Spleen (tissue), 11 donors: Measurements from ENCODE around the gene TANGO6. TPM values are rescaled to one million over a fixed set of nuclear protein-coding genes. Genes with fewer than 3 reads are reported as not detected.

Experiments
- DNase-seq: peaks from one replicate; pipeline ENCODE4 v3.0.0-alpha.2; 2020
- H3K27ac ChIP-seq, 8 donors: fragments of 200-600 bp; sonication (generic) in 7 of 8; 1 replicate in 4 of 8; 2 replicates in 4 of 8; pipeline versions ENCODE4 v1.5.0 to v1.8.0; 2016 to 2021; ENCODE audit warnings: inconsistent platforms in 4 of 8, mild to moderate bottlenecking in 4 of 8, moderate library complexity in 1 of 8
- H3K27me3 ChIP-seq, 7 donors: fragments of 200-600 bp; sonication (generic) in 6 of 7; replicated peaks in 1 of 7; 1 replicate in 4 of 7; 2 replicates in 3 of 7; pipeline versions ENCODE4 v1.5.0 to v1.8.0; 2016 to 2021; ENCODE audit warnings: inconsistent platforms in 3 of 7, mild to moderate bottlenecking in 1 of 7
- H3K36me3 ChIP-seq, 6 donors: fragments of 200-600 bp; sonication (generic) in 5 of 6; 1 replicate in 4 of 6; 2 replicates in 2 of 6; pipeline versions ENCODE4 v1.5.0 to v1.8.0; 2016 to 2021; ENCODE audit warnings: inconsistent platforms in 2 of 6
- H3K4me1 ChIP-seq, 6 donors: fragments of 200-600 bp; sonication (generic) in 5 of 6; 1 replicate in 3 of 6; 2 replicates in 3 of 6; pipeline versions ENCODE4 v1.5.0 to v1.8.0; 2016 to 2021; ENCODE audit warnings: inconsistent platforms in 3 of 6
- H3K4me3 ChIP-seq, 8 donors: fragments of 200-600 bp; sonication (generic) in 7 of 8; 1 replicate in 4 of 8; 2 replicates in 4 of 8; pipeline versions ENCODE4 v1.5.0 to v1.8.0; 2016 to 2021; ENCODE audit warnings: inconsistent platforms in 4 of 8, mild to moderate bottlenecking in 4 of 8, moderate library complexity in 2 of 8
- H3K9me3 ChIP-seq, 8 donors: fragments of 200-600 bp; sonication (generic) in 7 of 8; 1 replicate in 4 of 8; 2 replicates in 4 of 8; pipeline versions ENCODE4 v1.5.0 to v1.8.0; 2016 to 2021; ENCODE audit warnings: inconsistent platforms in 4 of 8
- POLR2A ChIP-seq, 3 donors: fragments of 450-650 bp; IDR thresholded peaks; one replicate each; pipeline ENCODE4 v1.5.1; 2017; ENCODE audit warnings: antibody characterized with exemption in 3 of 3, mild to moderate bottlenecking in 1 of 3
- POLR2AphosphoS5 ChIP-seq, 3 donors: sonication (generic); formaldehyde crosslinking; IDR thresholded peaks; one replicate each; pipeline ENCODE4 v1.5.1; 2017; ENCODE audit warnings: antibody characterized with exemption in 3 of 3
- WGBS, 5 donors: extraction: QIAGEN DNeasy Blood & Tissue Kit in 3 of 5; methylation state at CpG; one replicate each; pipeline versions ENCODE4 v1.1.5 to v1.1.7; 2013 to 2018; 5-methylcytosine and 5-hydroxymethylcytosine counted together
- intact Hi-C: fragments of 100-400 bp; cut with DNase I; formaldehyde crosslinking; loops from one replicate; pipeline ENCODE4 v1.15.0; 2023; ENCODE audit warnings: low total_unique reads
- polyA plus RNA-seq, 3 donors: library from polyadenylated mRNA; stranded (reverse); fragments of 200-250 nt; gene quantifications; one replicate each; pipeline ENCODE4 v1.2.1, GENCODE V29; 2013
- total RNA-seq, 7 donors: library from RNA; depleted of rRNA in 3 of 7; stranded (reverse); fragments of >200 nt in 3 of 7; fragmentation: NEBNext Ultra II Directional in 4 of 7; extraction: Animal tissue kit (Norgen Biotek cat#: 25700) in 4 of 7; gene quantifications; one replicate each; pipeline versions ENCODE4 v1.1.0 to v1.2.1, GENCODE V29; 2016 to 2021
- TF ChIP-seq, protein P1 (sequence below), 11 experiments: fragments of 200-600 bp in 7 of 11; fragments of 450-650 bp in 4 of 11; sonication (generic) in 4 of 11; IDR thresholded peaks in 8 of 11; conservative IDR thresholded peaks in 3 of 11; 1 replicate in 7 of 11; 2 replicates in 4 of 11; pipeline versions ENCODE4 v1.4.0 to v1.8.0; 2016 to 2021; ENCODE audit warnings: antibody characterized with exemption in 11 of 11, inconsistent platforms in 4 of 11, mild to moderate bottlenecking in 1 of 11
- donor health status: healthy with polysubstance abuse.
- donor health status: DM: no; HTN: no; CAD: no; lungs with moderate emphysema.
- donor health status: DM: no; HTN: no; CAD: no.
- donor health status: Bipolar disorder and iron deficiency.
- donor health status: healthy.
- donor health status: DM: no; HTN: no; CAD: no.
- donor health status: DM: yes; HTN: yes; CAD: no.

TANGO6 gene
- total and polyA plus RNA-seq, 10 donors, result 1.9 to 35.2 (median 23.0) TPM

DNA sequence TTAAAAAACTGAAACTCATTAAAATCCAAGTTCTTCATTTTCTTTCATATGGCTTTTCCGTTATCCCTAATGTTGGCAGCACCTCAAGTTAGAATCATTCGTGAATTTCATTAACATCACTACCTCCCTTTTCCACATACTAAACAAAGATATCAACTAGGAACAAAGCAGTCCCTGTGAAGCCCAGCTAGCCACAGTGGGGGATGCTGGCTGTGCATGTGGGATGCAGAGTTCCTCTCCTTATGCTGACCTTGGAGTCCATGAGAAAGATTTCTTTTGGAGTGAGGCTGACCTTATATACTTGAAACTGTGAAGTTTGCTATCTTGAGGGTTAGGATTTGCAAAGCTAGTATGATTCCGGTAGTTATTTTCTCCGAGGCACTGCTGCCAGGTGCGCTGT lies 117.6 kb downstream of the TANGO6 start:
- 91 to 95% (median 94%) methylated on average over 5 of the region's 5 CpGs for WGBS, 5 donors
- Histone ChIP-seq H3K4me1 (peaks cover 0 to 9% (median 0%) of the 10 kb centered on the region in 6 donors), H3K9me3 (no peaks in the 10 kb centered on the region), H3K36me3 (peaks cover 0 to 5% (median 0%) of the 10 kb centered on the region in 6 donors), H3K4me3 (no peak overlapping the region), H3K27ac (no peak overlapping the region), H3K27me3 (no peaks in the 10 kb centered on the region)
- TF ChIP-seq POLR2A (IDR thresholded peaks at IDR 0.05) (no peak), POLR2AphosphoS5 (IDR thresholded peaks at IDR 0.05) (no peak)
- TF ChIP-seq, protein P1, sequence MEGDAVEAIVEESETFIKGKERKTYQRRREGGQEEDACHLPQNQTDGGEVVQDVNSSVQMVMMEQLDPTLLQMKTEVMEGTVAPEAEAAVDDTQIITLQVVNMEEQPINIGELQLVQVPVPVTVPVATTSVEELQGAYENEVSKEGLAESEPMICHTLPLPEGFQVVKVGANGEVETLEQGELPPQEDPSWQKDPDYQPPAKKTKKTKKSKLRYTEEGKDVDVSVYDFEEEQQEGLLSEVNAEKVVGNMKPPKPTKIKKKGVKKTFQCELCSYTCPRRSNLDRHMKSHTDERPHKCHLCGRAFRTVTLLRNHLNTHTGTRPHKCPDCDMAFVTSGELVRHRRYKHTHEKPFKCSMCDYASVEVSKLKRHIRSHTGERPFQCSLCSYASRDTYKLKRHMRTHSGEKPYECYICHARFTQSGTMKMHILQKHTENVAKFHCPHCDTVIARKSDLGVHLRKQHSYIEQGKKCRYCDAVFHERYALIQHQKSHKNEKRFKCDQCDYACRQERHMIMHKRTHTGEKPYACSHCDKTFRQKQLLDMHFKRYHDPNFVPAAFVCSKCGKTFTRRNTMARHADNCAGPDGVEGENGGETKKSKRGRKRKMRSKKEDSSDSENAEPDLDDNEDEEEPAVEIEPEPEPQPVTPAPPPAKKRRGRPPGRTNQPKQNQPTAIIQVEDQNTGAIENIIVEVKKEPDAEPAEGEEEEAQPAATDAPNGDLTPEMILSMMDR (IDR thresholded peaks at IDR 0.05 in 8 of 11, conservative IDR thresholded peaks at IDR 0.05 in 3 of 11), result no peak
- intact Hi-C loops, result no loop called here
- DNase-seq, result no peak

DNA sequence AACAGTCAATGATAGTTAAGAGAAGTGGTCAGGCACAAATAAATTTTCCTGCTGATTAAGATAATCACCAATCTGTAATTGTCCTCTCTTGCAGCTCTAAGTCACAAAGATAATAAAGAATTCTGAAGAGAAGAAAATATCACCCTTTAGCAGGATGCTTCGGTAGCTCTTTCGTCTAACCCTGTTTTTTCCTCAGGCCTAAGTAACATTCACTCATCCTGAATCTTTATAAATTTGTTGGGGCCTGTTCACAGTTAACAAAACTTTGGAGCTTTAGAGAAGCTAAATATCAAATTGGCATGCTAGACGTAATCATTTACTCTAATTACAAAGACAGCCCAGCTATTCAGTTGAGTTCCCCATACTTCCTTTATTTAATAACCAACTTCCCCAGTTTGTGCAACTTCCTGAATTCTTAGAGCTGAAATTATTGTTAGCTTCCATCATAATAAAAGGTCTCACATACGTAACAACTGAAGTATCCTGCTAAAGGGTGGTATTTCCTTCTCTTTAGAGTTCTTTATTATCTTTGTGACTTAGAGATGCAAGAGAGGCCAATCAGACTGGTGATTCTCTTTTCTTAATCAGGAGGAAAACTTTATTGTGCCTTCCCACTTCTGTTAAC lies 118.6 kb downstream of the TANGO6 start:
- Histone ChIP-seq H3K4me3 (no peak overlapping the region), H3K4me1 (peaks cover 0 to 9% (median 0%) of the 10 kb centered on the region in 6 donors), H3K27ac (no peak overlapping the region), H3K27me3 (no peaks in the 10 kb centered on the region), H3K36me3 (peaks cover 0 to 5% (median 0%) of the 10 kb centered on the region in 6 donors), H3K9me3 (no peaks in the 10 kb centered on the region)
- intact Hi-C loops, result no loop called here
- TF ChIP-seq POLR2AphosphoS5 (IDR thresholded peaks at IDR 0.05), result no peak
- TF ChIP-seq, protein P1 (IDR thresholded peaks at IDR 0.05 in 8 of 11, conservative IDR thresholded peaks at IDR 0.05 in 3 of 11), result no peak
- no peak for TF ChIP-seq POLR2A (IDR thresholded peaks at IDR 0.05)
- 60 to 73% (median 64%) methylated on average over 4 of the region's 4 CpGs for WGBS, 5 donors
- no peak for DNase-seq

DNA sequence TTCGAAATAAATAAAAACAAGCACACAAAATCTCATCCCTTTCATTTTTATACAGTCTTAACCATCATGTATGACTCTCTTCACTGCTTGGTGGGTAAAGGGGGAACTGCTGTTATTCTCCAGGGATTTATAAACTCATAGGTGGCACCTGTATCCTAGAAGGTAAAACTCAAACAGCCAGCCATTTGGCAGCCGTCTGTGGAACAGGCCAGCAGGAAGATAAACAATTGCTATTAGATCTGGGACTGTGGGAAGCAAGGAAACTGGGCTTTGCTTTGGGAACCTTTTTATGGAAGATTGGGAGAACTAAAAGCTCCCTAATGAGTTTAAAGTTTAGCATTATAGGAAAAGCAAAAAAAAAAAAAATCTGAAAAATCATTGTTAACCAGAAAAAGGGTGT lies 126.0 kb downstream of the TANGO6 start:
- TF ChIP-seq POLR2AphosphoS5 (IDR thresholded peaks at IDR 0.05) (no peak), POLR2A (IDR thresholded peaks at IDR 0.05) (no peak)
- TF ChIP-seq, protein P1 (IDR thresholded peaks at IDR 0.05 in 8 of 11, conservative IDR thresholded peaks at IDR 0.05 in 3 of 11), result no peak
- intact Hi-C loops, result no loop called here
- Histone ChIP-seq H3K27me3 (no peaks in the 10 kb centered on the region), H3K9me3 (no peaks in the 10 kb centered on the region), H3K27ac (no peak overlapping the region), H3K4me3 (no peak overlapping the region), H3K4me1 (no peaks in the 10 kb centered on the region), H3K36me3 (peaks cover 0 to 53% (median 15%) of the 10 kb centered on the region in 6 donors)
- DNase-seq, result no peak
- 88 to 97% (median 92%) methylated on average over 2 of the region's 2 CpGs for WGBS, 5 donors

DNA sequence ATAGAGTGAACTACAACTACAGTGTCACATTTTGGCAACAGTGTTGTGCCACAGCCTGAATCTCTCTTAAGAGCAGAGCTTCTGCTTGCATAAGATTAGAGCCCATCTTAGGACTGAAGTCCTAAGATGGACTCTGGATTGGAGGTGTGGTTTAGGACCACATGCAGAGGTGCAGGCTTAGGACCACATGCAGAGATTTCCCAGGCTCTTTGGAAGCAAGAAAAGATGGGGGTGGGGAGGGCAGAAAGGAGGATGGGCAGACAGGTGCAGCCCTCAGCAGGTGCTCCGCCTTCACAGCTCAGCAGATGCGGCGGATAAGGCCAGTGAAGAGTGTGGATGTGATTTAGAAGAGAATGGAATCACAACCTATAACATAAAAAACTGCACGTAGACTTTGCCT lies 128.7 kb downstream of the TANGO6 start:
- TF ChIP-seq, protein P1 (IDR thresholded peaks at IDR 0.05 in 8 of 11, conservative IDR thresholded peaks at IDR 0.05 in 3 of 11), result no peak
- TF ChIP-seq POLR2AphosphoS5 (IDR thresholded peaks at IDR 0.05), result no peak
- TF ChIP-seq POLR2A (IDR thresholded peaks at IDR 0.05), result no peak
- Histone ChIP-seq H3K27me3 (no peaks in the 10 kb centered on the region), H3K9me3 (no peaks in the 10 kb centered on the region), H3K4me1 (no peaks in the 10 kb centered on the region), H3K4me3 (no peak overlapping the region), H3K36me3 (peaks cover 0 to 74% (median 35%) of the 10 kb centered on the region in 6 donors), H3K27ac (no peak overlapping the region)
- no peak for DNase-seq
- WGBS, 5 donors, result 91 to 98% (median 96%) methylated on average over 4 of the region's 4 CpGs
- intact Hi-C loops, result no loop called here
